ENCODE results near the gene ATOH8. TPM values are rescaled to one million over a fixed set of nuclear protein-coding genes. Genes with fewer than 3 reads are reported as not detected.

Gene ATOH8
- total and polyA plus RNA-seq, 2 donors (not counting 1 experiment from before 2014, with no cell fraction given) = not detected

GRCh38 chr2:85768713-85769112 is 14.9 kb downstream of the ATOH8 start:
- peaks cover 6% of the 10 kb centered on the region for H3K4me1 Mint-ChIP-seq

GRCh38 chr2:85769236-85769982 is 15.6 kb downstream of the ATOH8 start:
- ATAC-seq (ENCODE audit: low read depth) = no peak
- Histone ChIP-seq H3K79me2 (ENCODE audit: control insufficient read depth, insufficient read depth, low read length) (no peaks in the 10 kb centered on the region), H3K4me3 (ENCODE audit: control extremely low read depth in 1 of 5, extremely low read depth in 1 of 5, insufficient read depth in 1 of 5, low read depth in 2 of 5, low read length in 4 of 5) (no peak overlapping the region), H3K36me3 (replicated peaks in 1 of 2; ENCODE audit: control extremely low read depth in 1 of 2, control insufficient read depth in 1 of 2, extremely low read depth in 1 of 2, insufficient read depth in 2 of 2, low read length in 1 of 2) (no peaks in the 10 kb centered on the region), H3K27ac (ENCODE audit: low read length in 2 of 2) (no peak overlapping the region), H4K20me1 (ENCODE audit: control insufficient read depth, insufficient read depth, low read length, poor library complexity, severe bottlenecking) (no peaks in the 10 kb centered on the region), H3K27me3 (replicated peaks in 1 of 4; ENCODE audit: control extremely low read depth in 1 of 4, control insufficient read depth in 3 of 4, insufficient read depth in 4 of 4, low read length in 3 of 4) (peaks cover 0 to 55% (median 10%) of the 10 kb centered on the region in 4 experiments), H3K9me3 (ENCODE audit: control extremely low read depth in 1 of 3, control insufficient read depth in 2 of 3, insufficient read depth in 1 of 3, low read length in 2 of 3) (peaks cover 0 to 5% (median 0%) of the 10 kb centered on the region in 3 donors), H3K9ac (ENCODE audit: low read length) (no peak overlapping the region), H3K4me2 (replicated peaks; ENCODE audit: low read depth, low read length, poor library complexity, severe bottlenecking) (no peak overlapping the region), H3K4me1 (ENCODE audit: control insufficient read depth in 2 of 2, insufficient read depth in 2 of 2, low read length in 2 of 2) (peaks cover 0 to 8% of the 10 kb centered on the region in 2 donors), H2AFZ (ENCODE audit: insufficient read depth, low read depth, low read length, poor library complexity, severe bottlenecking) (no peak overlapping the region)
- intact Hi-C loops (cut with micrococcal nuclease) = no loop called here
- 89% methylated on average over 7 of the region's 12 CpGs for WGBS (ENCODE audit: insufficient coverage)
- TF ChIP-seq, protein P1, sequence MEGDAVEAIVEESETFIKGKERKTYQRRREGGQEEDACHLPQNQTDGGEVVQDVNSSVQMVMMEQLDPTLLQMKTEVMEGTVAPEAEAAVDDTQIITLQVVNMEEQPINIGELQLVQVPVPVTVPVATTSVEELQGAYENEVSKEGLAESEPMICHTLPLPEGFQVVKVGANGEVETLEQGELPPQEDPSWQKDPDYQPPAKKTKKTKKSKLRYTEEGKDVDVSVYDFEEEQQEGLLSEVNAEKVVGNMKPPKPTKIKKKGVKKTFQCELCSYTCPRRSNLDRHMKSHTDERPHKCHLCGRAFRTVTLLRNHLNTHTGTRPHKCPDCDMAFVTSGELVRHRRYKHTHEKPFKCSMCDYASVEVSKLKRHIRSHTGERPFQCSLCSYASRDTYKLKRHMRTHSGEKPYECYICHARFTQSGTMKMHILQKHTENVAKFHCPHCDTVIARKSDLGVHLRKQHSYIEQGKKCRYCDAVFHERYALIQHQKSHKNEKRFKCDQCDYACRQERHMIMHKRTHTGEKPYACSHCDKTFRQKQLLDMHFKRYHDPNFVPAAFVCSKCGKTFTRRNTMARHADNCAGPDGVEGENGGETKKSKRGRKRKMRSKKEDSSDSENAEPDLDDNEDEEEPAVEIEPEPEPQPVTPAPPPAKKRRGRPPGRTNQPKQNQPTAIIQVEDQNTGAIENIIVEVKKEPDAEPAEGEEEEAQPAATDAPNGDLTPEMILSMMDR (IDR thresholded peaks at IDR 0.05) = peak; percentile 23
- no peak for TF ChIP-seq EZH2 (IDR thresholded peaks at IDR 0.05; ENCODE audit: borderline replicate concordance, insufficient read depth, low read depth, low read length, poor library complexity, severe bottlenecking)
- no peak for DNase-seq
- Mint-ChIP-seq H3K9me3 (ENCODE audit: insufficient read depth) (no peaks in the 10 kb centered on the region), H3K27ac (no peak overlapping the region), H3K27me3 (peaks cover 54% of the 10 kb centered on the region), H3K4me3 (no peak overlapping the region), H3K4me1 (peaks cover 4% of the 10 kb centered on the region)
- ChIA-PET POLR2A (no interaction called here), CTCF (no interaction called here)

More at GRCh38 chr2:85768713-85769112, 14.9 kb downstream of the ATOH8 start:
- peaks cover 53% of the 10 kb centered on the region for H3K27me3 Mint-ChIP-seq
- Histone ChIP-seq H4K20me1 (ENCODE audit: control insufficient read depth, insufficient read depth, low read length, poor library complexity, severe bottlenecking) (no peaks in the 10 kb centered on the region), H3K4me1 (ENCODE audit: control insufficient read depth in 2 of 2, insufficient read depth in 2 of 2, low read length in 2 of 2) (peaks cover 0 to 8% of the 10 kb centered on the region in 2 donors), H2AFZ (ENCODE audit: insufficient read depth, low read depth, low read length, poor library complexity, severe bottlenecking) (no peak overlapping the region), H3K27me3 (replicated peaks in 1 of 4; ENCODE audit: control extremely low read depth in 1 of 4, control insufficient read depth in 3 of 4, insufficient read depth in 4 of 4, low read length in 3 of 4) (peaks cover 0 to 59% (median 10%) of the 10 kb centered on the region in 4 experiments), H3K79me2 (ENCODE audit: control insufficient read depth, insufficient read depth, low read length) (no peaks in the 10 kb centered on the region), H3K4me3 (ENCODE audit: control extremely low read depth in 1 of 5, extremely low read depth in 1 of 5, insufficient read depth in 1 of 5, low read depth in 2 of 5, low read length in 4 of 5) (no peak overlapping the region), H3K9ac (ENCODE audit: low read length) (no peak overlapping the region), H3K9me3 (ENCODE audit: control extremely low read depth in 1 of 3, control insufficient read depth in 2 of 3, insufficient read depth in 1 of 3, low read length in 2 of 3) (peaks cover 0 to 5% (median 0%) of the 10 kb centered on the region in 3 donors), H3K27ac (ENCODE audit: low read length in 2 of 2) (no peak overlapping the region), H3K4me2 (replicated peaks; ENCODE audit: low read depth, low read length, poor library complexity, severe bottlenecking) (no peak overlapping the region), H3K36me3 (replicated peaks in 1 of 2; ENCODE audit: control extremely low read depth in 1 of 2, control insufficient read depth in 1 of 2, extremely low read depth in 1 of 2, insufficient read depth in 2 of 2, low read length in 1 of 2) (no peaks in the 10 kb centered on the region)
- H3K4me3 Mint-ChIP-seq = no peak overlapping the region
- intact Hi-C loops (cut with micrococcal nuclease) = no loop called here
- POLR2A ChIA-PET = no interaction called here
- TF ChIP-seq, protein P1 (IDR thresholded peaks at IDR 0.05) = no peak
- no peak for TF ChIP-seq EZH2 (IDR thresholded peaks at IDR 0.05; ENCODE audit: borderline replicate concordance, insufficient read depth, low read depth, low read length, poor library complexity, severe bottlenecking)
- no peaks in the 10 kb centered on the region for H3K9me3 Mint-ChIP-seq (ENCODE audit: insufficient read depth)
- WGBS (ENCODE audit: insufficient coverage) = 94% methylated on average over 8 of the region's 8 CpGs
- ATAC-seq (ENCODE audit: low read depth) (no peak), DNase-seq (no peak)
- CTCF ChIA-PET = interaction anchor here (1.2 kb wide), 1 partner anchor 45 kb away, joined by 3 read pairs; no protein-coding TSS in a partner anchor
- H3K27ac Mint-ChIP-seq = no peak overlapping the region
